Measurements from ENCODE around the gene CHCHD6.

CHCHD6 gene

DNA sequence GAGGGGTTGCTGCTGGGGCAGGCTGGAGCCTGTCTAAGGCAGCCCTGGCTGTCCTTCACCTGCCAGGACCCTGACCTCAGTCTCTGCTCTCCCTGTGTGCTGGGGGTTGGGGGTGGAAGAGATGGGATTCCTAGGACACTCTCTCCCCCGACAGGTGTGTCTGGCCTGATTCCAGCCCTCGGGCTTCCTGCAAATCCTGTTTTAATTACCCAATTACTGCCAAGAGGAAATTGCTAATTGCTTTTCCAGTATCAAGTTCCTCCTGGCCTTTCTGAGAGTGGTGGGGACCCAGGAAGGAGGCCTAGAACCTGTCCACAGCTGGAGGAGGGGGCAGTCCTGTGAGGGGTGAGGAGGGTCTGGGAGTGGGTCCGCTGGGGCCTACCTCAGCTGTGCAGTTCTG lies 294.7 kb downstream of the CHCHD6 start:
- no peak for FAIRE-seq

- no peak for FAIRE-seq
Measured at GRCh38 chr3:126999383-126999782, 295.3 kb downstream of the CHCHD6 start.

GRCh38 chr3:127000119-127000518 lies 296.1 kb downstream of the CHCHD6 start:
- no peak for FAIRE-seq

GRCh38 chr3:127000761-127001160 lies 296.7 kb downstream of the CHCHD6 start:
- FAIRE-seq = no peak

DNA sequence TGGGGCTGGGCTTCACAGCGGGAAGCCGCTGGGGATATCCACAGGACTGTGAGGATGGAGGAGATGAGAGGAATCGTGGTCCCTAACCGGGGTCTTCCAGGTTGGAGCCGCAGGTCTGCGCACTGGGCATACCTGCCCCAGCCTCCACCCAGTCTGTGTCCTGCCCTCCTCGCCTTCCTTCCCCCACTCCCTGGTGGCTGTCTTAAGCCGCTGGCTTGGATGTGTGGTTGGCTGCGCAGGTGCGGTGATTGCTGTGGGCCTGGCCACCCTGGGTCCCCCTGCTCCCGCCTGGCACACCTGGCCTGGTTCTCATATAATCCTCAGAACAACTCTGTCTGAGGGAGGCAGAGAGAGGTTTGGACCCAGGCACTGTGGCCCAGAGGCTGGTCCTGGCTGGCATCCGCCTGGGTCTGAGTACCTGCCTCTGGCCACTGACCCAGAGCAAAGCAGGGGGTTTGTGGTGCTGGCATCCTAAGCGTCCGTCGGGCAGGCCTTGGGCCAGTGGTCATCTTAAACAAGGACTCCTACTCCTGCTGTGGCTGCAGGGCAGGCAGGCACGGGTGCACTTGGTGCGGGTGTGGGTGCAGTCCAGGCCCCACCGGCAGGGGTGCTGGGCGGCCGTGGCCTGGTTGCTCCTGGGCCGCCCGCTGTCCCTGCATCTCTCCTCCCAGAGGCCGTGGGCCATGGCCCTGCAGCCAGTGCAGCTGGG lies 297.6 kb downstream of the CHCHD6 start:
- FAIRE-seq = no peak

DNA sequence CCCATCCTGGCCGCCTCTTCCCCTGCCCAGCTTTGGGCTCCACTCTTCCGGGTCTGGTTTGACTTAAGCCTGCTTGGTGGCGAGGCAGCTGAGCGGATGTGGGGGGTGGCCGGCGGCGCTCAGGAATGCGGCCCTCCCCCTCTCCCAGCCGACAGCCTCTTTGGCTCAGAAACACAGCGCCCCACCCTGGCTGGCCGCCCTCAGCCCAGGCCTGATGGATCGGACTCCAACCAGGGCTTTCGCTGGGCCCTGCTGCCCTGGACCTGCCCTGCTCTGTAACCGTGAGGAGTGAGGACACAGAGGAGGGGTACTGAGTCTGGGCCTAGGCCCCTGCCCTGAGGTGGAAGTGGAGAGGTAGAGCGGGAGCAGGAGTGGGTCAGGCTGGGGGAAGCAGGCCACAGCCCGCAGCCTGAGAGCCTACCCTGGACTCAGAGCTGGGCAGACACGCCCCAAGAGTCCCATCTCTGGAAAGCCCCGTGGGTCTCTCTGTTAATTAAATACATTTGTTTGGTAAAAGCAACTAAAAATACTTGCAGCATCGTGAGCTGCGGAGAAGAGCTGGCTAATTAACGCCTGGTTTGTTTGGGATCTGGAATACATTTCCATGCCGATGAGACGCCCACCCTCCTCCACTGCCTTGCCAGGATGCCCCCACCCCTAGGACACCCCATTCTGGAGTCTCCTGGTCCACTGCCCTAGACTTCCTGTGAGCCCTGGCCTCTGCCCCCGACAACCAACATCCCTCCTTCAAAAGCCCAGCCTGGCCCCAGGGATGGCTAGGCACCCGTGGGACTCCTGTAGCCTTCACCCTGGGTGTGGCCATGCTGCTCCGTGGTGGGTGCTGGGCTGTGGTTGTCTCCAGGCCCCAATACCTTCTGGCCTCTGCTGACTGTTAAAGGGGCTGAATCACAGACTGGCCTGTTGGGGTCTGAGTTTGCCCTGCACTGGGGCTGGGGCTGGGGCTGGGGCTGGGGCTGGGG lies 298.4 kb downstream of the CHCHD6 start:
- no peak for FAIRE-seq

DNA sequence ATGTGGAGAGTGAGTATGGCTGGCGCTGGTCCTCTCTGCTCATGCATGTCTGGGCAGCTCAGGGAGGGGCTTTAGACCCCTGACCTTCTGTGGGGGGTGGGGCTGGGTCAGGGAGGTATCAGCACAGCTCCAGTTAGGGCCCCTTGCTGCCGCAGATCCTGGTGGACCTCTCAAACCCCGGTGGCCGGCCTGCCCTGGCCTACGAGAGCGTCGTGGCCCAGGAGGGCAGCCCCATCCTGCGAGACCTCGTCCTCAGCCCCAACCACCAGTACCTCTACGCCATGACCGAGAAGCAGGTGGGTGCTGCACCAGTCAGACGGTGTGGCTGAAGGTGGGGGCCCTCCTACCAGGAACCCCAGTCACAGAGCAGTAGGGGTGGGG lies 299.1 kb downstream of the CHCHD6 start:
- FAIRE-seq = no peak

- no peak for FAIRE-seq
Measured at GRCh38 chr3:127003601-127004280, 299.7 kb downstream of the CHCHD6 start.

DNA sequence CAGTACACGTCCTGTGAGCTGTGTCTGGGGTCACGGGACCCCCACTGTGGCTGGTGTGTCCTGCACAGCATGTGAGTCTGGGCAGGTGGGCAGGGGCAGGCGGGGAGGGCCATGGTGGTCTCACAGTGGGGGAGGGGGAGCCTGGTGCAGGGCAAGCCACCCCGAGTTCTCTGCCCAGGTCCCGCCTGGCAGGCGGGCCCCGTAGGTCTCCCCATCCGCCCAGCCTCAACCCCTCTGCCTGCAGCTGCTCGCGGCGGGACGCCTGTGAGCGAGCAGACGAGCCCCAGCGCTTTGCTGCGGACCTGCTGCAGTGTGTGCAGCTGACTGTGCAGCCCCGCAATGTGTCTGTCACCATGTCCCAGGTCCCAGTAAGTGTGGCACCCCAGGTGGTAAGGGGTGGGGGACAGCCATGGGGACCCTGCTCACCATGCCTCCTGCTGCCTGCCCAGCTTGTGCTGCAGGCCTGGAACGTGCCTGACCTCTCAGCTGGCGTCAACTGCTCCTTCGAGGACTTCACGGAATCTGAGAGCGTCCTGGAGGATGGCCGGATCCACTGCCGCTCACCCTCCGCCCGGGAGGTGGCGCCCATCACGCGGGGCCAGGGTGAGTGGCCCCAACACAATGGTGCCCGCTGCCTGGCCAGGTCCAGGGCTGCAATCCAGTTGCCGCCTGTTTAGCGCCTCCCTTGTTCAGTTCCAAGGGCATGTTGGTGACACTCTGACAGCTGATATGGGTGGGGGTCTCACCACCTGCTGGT lies 300.8 kb downstream of the CHCHD6 start:
- no peak for FAIRE-seq

DNA sequence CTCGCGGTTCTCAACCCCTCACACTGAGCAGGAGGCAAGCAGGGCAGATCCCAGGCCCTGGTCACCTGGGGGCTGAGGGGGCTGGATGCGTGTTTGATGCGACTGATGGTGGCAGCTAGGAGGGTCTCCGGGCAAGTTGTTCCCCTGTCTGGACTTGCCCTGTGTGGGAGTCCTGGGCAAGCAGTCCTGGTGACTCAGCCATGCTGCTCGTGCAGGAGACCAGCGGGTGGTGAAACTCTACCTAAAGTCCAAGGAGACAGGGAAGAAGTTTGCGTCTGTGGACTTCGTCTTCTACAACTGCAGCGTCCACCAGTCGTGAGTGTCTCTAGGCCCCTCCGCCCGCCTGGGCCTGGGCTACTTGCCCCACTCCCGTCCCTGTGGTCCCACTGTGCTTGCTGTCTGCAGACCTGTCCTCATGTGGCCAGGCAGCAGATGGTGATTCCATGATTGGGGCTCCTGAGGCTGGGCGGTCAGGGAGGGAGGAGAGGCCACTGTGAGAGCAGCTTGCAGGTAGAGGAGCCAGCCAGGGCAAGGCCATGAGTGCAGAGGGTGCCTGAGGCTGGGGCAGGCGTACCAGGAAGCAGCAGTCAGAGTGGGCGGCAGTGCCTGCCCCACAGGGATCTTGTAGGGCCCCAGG lies 301.9 kb downstream of the CHCHD6 start:
- no peak for FAIRE-seq

GRCh38 chr3:127006781-127007436 lies 302.9 kb downstream of the CHCHD6 start:
- no peak for FAIRE-seq

DNA sequence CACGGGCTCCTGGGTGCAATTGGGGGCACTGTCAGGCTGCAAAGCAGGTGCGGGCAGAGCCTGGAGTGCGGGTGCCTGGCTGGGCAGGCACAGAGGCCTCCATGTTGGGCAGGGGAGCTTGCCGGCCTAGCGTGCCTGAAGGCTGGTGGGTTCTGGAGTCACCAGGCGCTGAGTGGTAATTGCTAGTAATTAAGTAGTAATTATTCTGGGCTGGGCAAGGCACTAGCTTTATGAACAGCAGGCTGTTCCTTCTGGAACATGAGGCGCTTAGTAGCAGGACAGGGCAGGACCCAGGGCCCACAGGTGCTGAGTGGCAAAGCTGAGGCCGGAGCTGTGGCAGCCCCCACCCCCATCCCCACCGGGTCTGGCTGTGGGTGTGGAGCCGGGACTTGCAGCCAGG lies 304.2 kb downstream of the CHCHD6 start:
- FAIRE-seq = no peak

- FAIRE-seq = no peak
Measured at GRCh38 chr3:127009531-127009930, 305.5 kb downstream of the CHCHD6 start.
